A549 treated with RU486 at 1 μM for 4 hours (cell line): Measurements from ENCODE around the gene PCDHA7. TPM values are rescaled to one million over a fixed set of nuclear protein-coding genes. Genes with fewer than 3 reads are reported as not detected.

Experiments
- total RNA-seq: library from RNA; stranded (reverse); fragments of 200-300 nt; extraction: Qiagen RNA extraction; gene quantifications from 5 replicates; pipeline ENCODE4 v1.2.3, GENCODE V29; 2022; ENCODE audit warnings: low read depth

Gene PCDHA7
- 0.05 to 0.15 TPM (median 0.11 TPM) in 4 of 5 replicates, not detected in the other for total RNA-seq

GRCh38 chr5:140833993-140834392 lies at the start of gene PCDHA7:
Gene PCDHA7, plus strand, starts transcription at chr5:140834269. Its CDS starts 115 bp downstream, at chr5:140834384.

GRCh38 chr5:140785905-140786686 lies 48.0 kb upstream of the PCDHA7 start, which contains the start of gene PCDHA1:
Gene PCDHA1, plus strand, starts transcription at chr5:140786140.

GRCh38 chr5:140794595-140795258 lies 39.3 kb upstream of the PCDHA7 start, which contains the start of gene PCDHA2:
Gene PCDHA2, plus strand, starts transcription at chr5:140794852.

GRCh38 chr5:140800816-140801493 lies 33.1 kb upstream of the PCDHA7 start, which contains the start of gene PCDHA3:
Gene PCDHA3, plus strand, starts transcription at chr5:140801057.

GRCh38 chr5:140806834-140807775 lies 27.0 kb upstream of the PCDHA7 start, which contains the start of gene PCDHA4:
Gene PCDHA4, plus strand, starts transcription at chr5:140807068.

GRCh38 chr5:140821375-140822280 lies 12.4 kb upstream of the PCDHA7 start, which contains the start of gene PCDHA5:
Gene PCDHA5, plus strand, starts transcription at chr5:140821613.

GRCh38 chr5:140827704-140828361 lies 6.2 kb upstream of the PCDHA7 start, which contains the start of gene PCDHA6:
Gene PCDHA6, plus strand, starts transcription at chr5:140827960. Its CDS starts 132 bp downstream, at chr5:140828092.

GRCh38 chr5:140840978-140841962 lies 7.2 kb downstream of the PCDHA7 start, which contains the start of gene PCDHA8:
Gene PCDHA8, plus strand, starts transcription at chr5:140841187. Its CDS starts 135 bp downstream, at chr5:140841322.

GRCh38 chr5:140848139-140849102 lies 14.4 kb downstream of the PCDHA7 start, which contains the start of gene PCDHA9:
Gene PCDHA9, plus strand, starts transcription at chr5:140848382. Its CDS starts 114 bp downstream, at chr5:140848496.

GRCh38 chr5:140855772-140856674 lies 22.0 kb downstream of the PCDHA7 start, which contains the start of gene PCDHA10:
Gene PCDHA10, plus strand, starts transcription at chr5:140855897. Its CDS starts 152 bp downstream, at chr5:140856049.

GRCh38 chr5:140868721-140869554 lies 34.9 kb downstream of the PCDHA7 start, which contains the start of gene PCDHA11:
Gene PCDHA11, plus strand, starts transcription at chr5:140868957. Its CDS starts 147 bp downstream, at chr5:140869104.

GRCh38 chr5:140875085-140876065 lies 41.3 kb downstream of the PCDHA7 start, which contains the start of gene PCDHA12:
Gene PCDHA12, plus strand, starts transcription at chr5:140875308. Its CDS starts 165 bp downstream, at chr5:140875473.

GRCh38 chr5:140881889-140882590 lies 48.0 kb downstream of the PCDHA7 start, which contains the start of gene PCDHA13:
Gene PCDHA13, plus strand, starts transcription at chr5:140882124. Its CDS starts 145 bp downstream, at chr5:140882269.

